Testis (tissue), 2 donors: ENCODE measurements around the gene NDRG4.

Experiments used
- POLR2A ChIP-seq: fragments of 450-650 bp; IDR thresholded peaks from one replicate; pipeline ENCODE4 v1.6.1; 2017; ENCODE audit warnings: antibody characterized with exemption, mild to moderate bottlenecking, moderate library complexity
- TF ChIP-seq, protein P1 (sequence below), 3 experiments: fragments of 450-650 bp in 2 of 3; fragments of 200-600 bp in 1 of 3; sonication (generic) in 1 of 3; IDR thresholded peaks; one replicate each; pipeline ENCODE4 v1.5.1; 2016 to 2019; ENCODE audit warnings: antibody characterized with exemption in 3 of 3, mild to moderate bottlenecking in 2 of 3, moderate library complexity in 1 of 3

DNA sequence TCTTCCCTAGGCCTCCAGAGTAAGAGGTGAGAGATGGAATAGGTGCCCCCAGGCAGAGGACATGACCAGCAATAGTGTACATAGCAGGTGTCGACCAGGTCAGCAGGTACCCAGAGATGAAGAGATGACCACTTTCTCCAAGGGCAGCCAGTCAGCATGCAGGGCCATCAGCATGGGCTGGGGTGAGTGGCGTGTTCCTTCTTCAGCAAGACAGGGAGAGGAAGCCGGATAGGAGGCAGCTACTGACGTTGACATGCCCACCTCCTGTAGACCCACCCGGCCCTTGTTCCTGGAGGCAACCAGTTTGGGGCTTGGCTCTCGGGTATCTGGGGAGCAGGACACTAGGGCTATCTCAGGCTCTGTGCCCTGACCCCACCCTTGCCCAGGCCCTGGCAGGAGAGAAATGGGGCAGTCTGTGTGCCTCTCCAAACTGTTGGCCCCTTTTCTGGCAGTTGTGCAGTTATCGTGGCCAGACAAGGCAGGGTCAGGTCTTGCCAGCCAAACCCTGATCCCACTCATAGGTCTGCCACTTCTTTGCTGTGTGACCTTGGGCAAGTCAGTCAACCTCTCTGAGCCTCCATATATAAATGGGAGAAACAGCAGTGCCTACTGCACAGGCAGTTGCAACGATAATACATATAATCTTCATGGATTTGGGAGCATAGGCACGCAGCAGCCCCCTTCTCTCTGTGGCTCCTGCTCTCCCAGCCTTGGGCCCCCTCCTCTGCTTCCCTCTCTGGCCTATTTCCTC lies 1.4 kb upstream of the NDRG4 start:
- TF ChIP-seq POLR2A = no peak
- TF ChIP-seq, protein P1, sequence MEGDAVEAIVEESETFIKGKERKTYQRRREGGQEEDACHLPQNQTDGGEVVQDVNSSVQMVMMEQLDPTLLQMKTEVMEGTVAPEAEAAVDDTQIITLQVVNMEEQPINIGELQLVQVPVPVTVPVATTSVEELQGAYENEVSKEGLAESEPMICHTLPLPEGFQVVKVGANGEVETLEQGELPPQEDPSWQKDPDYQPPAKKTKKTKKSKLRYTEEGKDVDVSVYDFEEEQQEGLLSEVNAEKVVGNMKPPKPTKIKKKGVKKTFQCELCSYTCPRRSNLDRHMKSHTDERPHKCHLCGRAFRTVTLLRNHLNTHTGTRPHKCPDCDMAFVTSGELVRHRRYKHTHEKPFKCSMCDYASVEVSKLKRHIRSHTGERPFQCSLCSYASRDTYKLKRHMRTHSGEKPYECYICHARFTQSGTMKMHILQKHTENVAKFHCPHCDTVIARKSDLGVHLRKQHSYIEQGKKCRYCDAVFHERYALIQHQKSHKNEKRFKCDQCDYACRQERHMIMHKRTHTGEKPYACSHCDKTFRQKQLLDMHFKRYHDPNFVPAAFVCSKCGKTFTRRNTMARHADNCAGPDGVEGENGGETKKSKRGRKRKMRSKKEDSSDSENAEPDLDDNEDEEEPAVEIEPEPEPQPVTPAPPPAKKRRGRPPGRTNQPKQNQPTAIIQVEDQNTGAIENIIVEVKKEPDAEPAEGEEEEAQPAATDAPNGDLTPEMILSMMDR (IDR thresholded peaks at IDR 0.05) = no peak
